ENCODE results near the gene RPS25.

GRCh38 chr11:118998388-118998717 lies 19.8 kb downstream of the RPS25 start:
- TF ChIP-seq REST (IDR thresholded peaks at IDR 0.05; ENCODE audit: insufficient read depth in 1 of 2, low read depth in 2 of 2, low read length in 2 of 2) (no peak), SIN3A (IDR thresholded peaks at IDR 0.05; ENCODE audit: borderline replicate concordance, insufficient read depth, low read length) (no peak), POLR2AphosphoS5 (IDR thresholded peaks at IDR 0.05; ENCODE audit: low read depth, low read length) (no peak), TAF1 (IDR thresholded peaks at IDR 0.05; ENCODE audit: borderline replicate concordance, insufficient read depth, low read length) (no peak)

Data from PFSK-1 (cell line).